Prostate gland (tissue), 2 donors: ENCODE data around the gene GGA3. TPM values are rescaled to one million over a fixed set of nuclear protein-coding genes. Genes with fewer than 3 reads are reported as not detected.
A peak's percentile ranks its signal among the peaks of the same experiment; 100 is the strongest.

Experiments used
- DNase-seq: peaks from one replicate; pipeline ENCODE4 v3.0.0-alpha.2; 2019; ENCODE audit warnings: low spot score
- H3K27ac ChIP-seq, 2 donors: fragments of 200-600 bp; sonication (generic); 2 replicates each; pipeline ENCODE4 v1.5.1; 2017 to 2019
- H3K27me3 ChIP-seq: fragments of 200-600 bp; sonication (generic); replicated peaks from 2 replicates; pipeline ENCODE4 v1.5.1; 2019; ENCODE audit not compliant: insufficient read depth
- H3K36me3 ChIP-seq, 2 donors: fragments of 200-600 bp; sonication (generic); 1 replicate in 1 of 2; 2 replicates in 1 of 2; pipeline versions ENCODE4 v1.5.1 to v1.8.1; 2017 to 2019
- H3K4me1 ChIP-seq: fragments of 200-600 bp; sonication (generic); replicated peaks from 2 replicates; pipeline ENCODE4 v1.5.1; 2019
- H3K4me3 ChIP-seq, 2 donors: fragments of 200-600 bp; sonication (generic); 2 replicates each; pipeline ENCODE4 v1.5.1; 2017 to 2019
- H3K9me3 ChIP-seq: fragments of 200-600 bp; sonication (generic); 2 replicates; pipeline ENCODE4 v1.5.1; 2017
- CTCF ChIP-seq, 4 experiments: fragments of 200-600 bp in 2 of 4; fragments of 450-650 bp in 2 of 4; sonication (generic) in 2 of 4; IDR thresholded peaks; 1 replicate in 3 of 4; 2 replicates in 1 of 4; pipeline ENCODE4 v1.5.1; 2016 to 2019; ENCODE audit warnings: antibody characterized with exemption in 4 of 4, mild to moderate bottlenecking in 2 of 4, moderate library complexity in 2 of 4
- POLR2A ChIP-seq: fragments of 450-650 bp; IDR thresholded peaks from one replicate; pipeline ENCODE4 v1.6.1; 2016; ENCODE audit warnings: antibody characterized with exemption, mild to moderate bottlenecking
- POLR2AphosphoS5 ChIP-seq: sonication (generic); formaldehyde crosslinking; IDR thresholded peaks from one replicate; pipeline ENCODE4 v1.6.1; 2017; ENCODE audit warnings: antibody characterized with exemption
- WGBS: methylation state at CpG from one replicate; pipeline ENCODE4 v1.1.5; 2018; 5-methylcytosine and 5-hydroxymethylcytosine counted together
- intact Hi-C: fragments of 100-400 bp; cut with DNase I; formaldehyde crosslinking; loops from one replicate; pipeline ENCODE4 v1.14.2; 2022
- total RNA-seq, 2 donors: library from RNA; depleted of rRNA; stranded (reverse); fragments of >200 nt; gene quantifications; one replicate each; pipeline ENCODE4 v1.1.0, GENCODE V29; 2016

The GGA3 gene
- total RNA-seq, 2 donors from 2014 or later: 18.9 to 43.3 TPM

GRCh38 chr17:75289832-75290337 lies 28.5 kb upstream of the GGA3 start:
- Histone ChIP-seq H3K36me3 (no peaks in the 10 kb centered on the region), H3K9me3 (no peaks in the 10 kb centered on the region), H3K27ac (peak overlapping the region; percentile 84 to 88), H3K4me3 (peak overlapping the region; percentile 66 to 69), H3K27me3 (no peaks in the 10 kb centered on the region), H3K4me1 (no peaks in the 10 kb centered on the region)
- intact Hi-C loops: no loop called here
- TF ChIP-seq POLR2AphosphoS5: no peak
- no peak for TF ChIP-seq CTCF (IDR thresholded peaks at IDR 0.05)
- no peak for TF ChIP-seq POLR2A
- WGBS: 8% methylated on average over 26 of the region's 26 CpGs
- peak; percentile 32 for DNase-seq

- no peaks in the 10 kb centered on the region for H3K9me3 ChIP-seq
Measured at GRCh38 chr17:75289115-75289831, 27.9 kb upstream of the GGA3 start, which contains the start of gene SLC25A19. Gene SLC25A19 (minus strand): TSS chr17:75289433. CDS start chr17:75286764, 2,669 bp downstream.

GRCh38 chr17:75288770-75289114 lies 27.3 kb upstream of the GGA3 start:
- Histone ChIP-seq H3K27ac (peak overlapping the region; percentile 84 to 88), H3K4me1 (no peaks in the 10 kb centered on the region), H3K27me3 (no peaks in the 10 kb centered on the region), H3K4me3 (peak overlapping the region; percentile 66 to 69), H3K9me3 (no peaks in the 10 kb centered on the region), H3K36me3 (no peaks in the 10 kb centered on the region)
- TF ChIP-seq POLR2A (no peak), POLR2AphosphoS5 (no peak), CTCF (IDR thresholded peaks at IDR 0.05) (no peak)
- intact Hi-C loops: no loop called here
- no peak for DNase-seq
- 2% methylated on average over 13 of the region's 14 CpGs for WGBS

More at GRCh38 chr17:75289115-75289831, 27.9 kb upstream of the GGA3 start, which contains the start of gene SLC25A19:
- Histone ChIP-seq H3K4me1 (no peaks in the 10 kb centered on the region), H3K27ac (peak within 1 kb of the TSS; percentile 84 to 88), H3K4me3 (peak within 1 kb of the TSS; percentile 66 to 69), H3K27me3 (no peaks in the 10 kb centered on the region), H3K36me3 (no peaks in the 10 kb centered on the region)
- TF ChIP-seq CTCF (IDR thresholded peaks at IDR 0.05): peak in 1 of 4 experiments; percentile 13
- peak; percentile 98 for TF ChIP-seq POLR2AphosphoS5
- TF ChIP-seq POLR2A: peak; percentile 98
- under 1% methylated on average over 63 of the region's 65 CpGs for WGBS
- peak; percentile 98 for DNase-seq
- intact Hi-C loops: no loop called here

- no peaks in the 10 kb centered on the region for H3K36me3 ChIP-seq
- H3K27me3 ChIP-seq: no peaks in the 10 kb centered on the region
- intact Hi-C loops: no loop called here
- H3K4me1 ChIP-seq: no peaks in the 10 kb centered on the region
- H3K4me3 ChIP-seq: peak overlapping the region; percentile 66 to 69
- WGBS: 30% methylated on average over 2 of the region's 2 CpGs
- peak overlapping the region in 1 of 2 donors; percentile 84 for H3K27ac ChIP-seq
- TF ChIP-seq POLR2AphosphoS5 (no peak), CTCF (IDR thresholded peaks at IDR 0.05) (no peak), POLR2A (no peak)
- no peaks in the 10 kb centered on the region for H3K9me3 ChIP-seq
- DNase-seq: no peak
Measured at GRCh38 chr17:75288359-75288758, 27.0 kb upstream of the GGA3 start.

GRCh38 chr17:75287221-75287620 lies 25.8 kb upstream of the GGA3 start:
- no peak overlapping the region for H3K27ac ChIP-seq
- WGBS: 51% methylated on average over 9 of the region's 9 CpGs
- TF ChIP-seq CTCF (IDR thresholded peaks at IDR 0.05): no peak
- no peak for TF ChIP-seq POLR2A
- TF ChIP-seq POLR2AphosphoS5: no peak
- no peaks in the 10 kb centered on the region for H3K4me1 ChIP-seq
- H3K4me3 ChIP-seq: no peak overlapping the region
- no peaks in the 10 kb centered on the region for H3K27me3 ChIP-seq
- intact Hi-C loops: no loop called here
- H3K36me3 ChIP-seq: no peaks in the 10 kb centered on the region
- H3K9me3 ChIP-seq: no peaks in the 10 kb centered on the region
- no peak for DNase-seq
